ENCODE results near the gene SGCG.

Gene SGCG

GRCh38 chr13:23322353-23323336, 141.9 kb downstream of the SGCG start:
- DNase-seq (ENCODE audit: low read depth, low spot score) = no peak
- in situ Hi-C loops (cut with HindIII; ENCODE audit: low sequenced_read_pairs) = no loop called here
- H3K4me3 ChIP-seq (ENCODE audit: low read depth, low read length) = no peak overlapping the region
- no peak for TF ChIP-seq CTCF (IDR thresholded peaks at IDR 0.05; ENCODE audit: low read depth, low read length)

- H3K4me3 ChIP-seq (ENCODE audit: low read depth, low read length) = no peak overlapping the region
- TF ChIP-seq CTCF (IDR thresholded peaks at IDR 0.05; ENCODE audit: low read depth, low read length) = no peak
- in situ Hi-C loops (cut with HindIII; ENCODE audit: low sequenced_read_pairs) = no loop called here
- no peak for DNase-seq (ENCODE audit: low read depth, low spot score)
Measured at GRCh38 chr13:23323946-23324709, 143.3 kb downstream of the SGCG start.

GRCh38 chr13:23325191-23325590, 144.4 kb downstream of the SGCG start:
- no peak overlapping the region for H3K4me3 ChIP-seq (ENCODE audit: low read depth, low read length)
- DNase-seq (ENCODE audit: low read depth, low spot score) = no peak
- no peak for TF ChIP-seq CTCF (IDR thresholded peaks at IDR 0.05; ENCODE audit: low read depth, low read length)
- in situ Hi-C loops (cut with HindIII; ENCODE audit: low sequenced_read_pairs) = no loop called here

- TF ChIP-seq CTCF (IDR thresholded peaks at IDR 0.05; ENCODE audit: low read depth, low read length) = no peak
- H3K4me3 ChIP-seq (ENCODE audit: low read depth, low read length) = no peak overlapping the region
- in situ Hi-C loops (cut with HindIII; ENCODE audit: low sequenced_read_pairs) = no loop called here
- no peak for DNase-seq (ENCODE audit: low read depth, low spot score)
Measured at GRCh38 chr13:23330356-23330755, 149.6 kb downstream of the SGCG start.

GRCh38 chr13:23339225-23339624, 158.4 kb downstream of the SGCG start:
- in situ Hi-C loops (cut with HindIII; ENCODE audit: low sequenced_read_pairs) = no loop called here
- no peak for DNase-seq (ENCODE audit: low read depth, low spot score)
- TF ChIP-seq CTCF (IDR thresholded peaks at IDR 0.05; ENCODE audit: low read depth, low read length) = no peak
- H3K4me3 ChIP-seq (ENCODE audit: low read depth, low read length) = no peak overlapping the region

GRCh38 chr13:23344931-23345595, 164.3 kb downstream of the SGCG start:
- H3K4me3 ChIP-seq (ENCODE audit: low read depth, low read length) = no peak overlapping the region
- in situ Hi-C loops (cut with HindIII; ENCODE audit: low sequenced_read_pairs) = no loop called here
- no peak for TF ChIP-seq CTCF (IDR thresholded peaks at IDR 0.05; ENCODE audit: low read depth, low read length)
- no peak for DNase-seq (ENCODE audit: low read depth, low spot score)

All from astrocyte of the spinal cord (primary cell).